HG03135 (cell line): ENCODE data around the gene ZFP57.
A peak's percentile ranks its signal among the peaks of the same experiment; 100 is the strongest.

Source experiments
- ATAC-seq: cut with Tn5 transposase; IDR thresholded peaks from one replicate; pipeline ENCODE4 v1.9.1; 2021; ENCODE audit warnings: mild to moderate bottlenecking, moderate library complexity; ENCODE audit not compliant: unreplicated experiment

The ZFP57 gene

GRCh38 chr6:29656157-29656556 is 24.8 kb downstream of the ZFP57 start:
- ATAC-seq, result no peak

GRCh38 chr6:29655658-29656057 is 25.3 kb downstream of the ZFP57 start:
- ATAC-seq, result no peak

- no peak for ATAC-seq
Observed at GRCh38 chr6:29653452-29654038, 27.4 kb downstream of the ZFP57 start.

- ATAC-seq, result no peak
Observed at GRCh38 chr6:29652198-29652584, 28.8 kb downstream of the ZFP57 start.

- ATAC-seq, result no peak
Observed at GRCh38 chr6:29651413-29652197, 29.3 kb downstream of the ZFP57 start.

GRCh38 chr6:29649701-29650673 is 31.0 kb downstream of the ZFP57 start:
- ATAC-seq, result peak; percentile 95

GRCh38 chr6:29647927-29648642 is 32.9 kb downstream of the ZFP57 start:
- no peak for ATAC-seq

GRCh38 chr6:29641430-29642148 is 39.4 kb downstream of the ZFP57 start:
- no peak for ATAC-seq

GRCh38 chr6:29637247-29637646 is 43.7 kb downstream of the ZFP57 start:
- no peak for ATAC-seq

GRCh38 chr6:29633534-29633905 is 47.4 kb downstream of the ZFP57 start:
- ATAC-seq, result no peak

- ATAC-seq, result peak; percentile 57
Observed at GRCh38 chr6:29632789-29633533, 48.0 kb downstream of the ZFP57 start, which contains the start of gene GABBR1. Gene GABBR1, minus strand, starts transcription at chr6:29633183. Its CDS starts 798 bp downstream, at chr6:29632385.

- no peak for ATAC-seq
Observed at GRCh38 chr6:29631860-29632731, 48.9 kb downstream of the ZFP57 start.

GRCh38 chr6:29631209-29631810 is 49.6 kb downstream of the ZFP57 start:
- no peak for ATAC-seq

- no peak for ATAC-seq
Observed at GRCh38 chr6:29630315-29630714, 50.6 kb downstream of the ZFP57 start.

GRCh38 chr6:29629571-29629970 is 51.4 kb downstream of the ZFP57 start:
- ATAC-seq, result no peak

- no peak for ATAC-seq
Observed at GRCh38 chr6:29628419-29629281, 52.3 kb downstream of the ZFP57 start.
